ENCODE measurements around the gene NXT1.

- no peak for TF ChIP-seq CTCF (conservative IDR thresholded peaks at IDR 0.05 in 1 of 2, IDR thresholded peaks at IDR 0.05 in 1 of 2; ENCODE audit: extremely low read depth in 1 of 2, insufficient read depth in 1 of 2, low read depth in 1 of 2, low read length in 2 of 2)
- TF ChIP-seq EZH2 (IDR thresholded peaks at IDR 0.05; ENCODE audit: borderline replicate concordance, low read length) = no peak
These were observed 35.9 kb upstream of the NXT1 start for GRCh38 chr20:23314699-23315098.
